GM06990 (cell line): ENCODE measurements around the gene TNP2.

ENCODE experiments used
- DNase-seq: peaks from one replicate; pipeline ENCODE4 v3.0.0-alpha.2; 2011; ENCODE audit not compliant: insufficient read length; ENCODE audit errors: extremely low read depth
- H3K27me3 ChIP-seq: replicated peaks from 2 replicates; pipeline ENCODE4 v1.6.0; 2011; ENCODE audit warnings: low read length; ENCODE audit not compliant: control insufficient read depth, insufficient read depth
- H3K36me3 ChIP-seq: 2 replicates; pipeline ENCODE4 v1.5.1; 2011; ENCODE audit warnings: low read length; ENCODE audit not compliant: control insufficient read depth, insufficient read depth
- H3K4me3 ChIP-seq: replicated peaks from 2 replicates; pipeline ENCODE4 v1.5.1; 2011; ENCODE audit warnings: low read depth, mild to moderate bottlenecking, control low read depth, low read length
- TF ChIP-seq, protein P1 (sequence below): IDR thresholded peaks from 2 replicates; pipeline ENCODE4 v1.5.1; 2011; ENCODE audit warnings: low read length, control low read depth, mild to moderate bottlenecking, inconsistent platforms; ENCODE audit not compliant: insufficient read depth, poor library complexity, severe bottlenecking

The TNP2 gene

DNA sequence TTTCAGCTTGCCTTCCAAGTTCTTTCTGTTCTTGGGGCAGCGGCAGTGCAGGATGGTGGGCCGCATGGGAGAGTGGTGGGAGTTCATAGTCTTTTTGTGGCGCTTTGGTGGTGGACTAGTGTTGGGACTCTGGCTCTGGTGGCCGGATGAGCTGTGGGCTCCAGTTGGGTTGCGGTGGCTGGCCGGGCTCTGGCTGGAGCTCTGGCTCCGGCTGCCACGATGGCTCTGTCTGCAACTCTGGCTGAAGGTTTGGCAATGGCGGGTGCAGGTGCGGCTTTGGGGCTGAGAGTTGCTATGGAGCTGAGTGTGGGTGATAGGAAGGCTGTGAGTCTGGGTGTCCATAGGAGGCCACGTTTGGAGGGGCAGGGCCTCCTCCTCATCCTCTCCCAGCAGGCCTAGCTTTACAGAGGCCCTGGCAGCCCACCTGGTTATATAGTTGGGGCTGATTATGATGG is at the start of gene TNP2:
TNP2 (minus strand) TSS at position 405 of the 455 bp plus-strand sequence; CDS start at position 342, 63 bp downstream.
- TF ChIP-seq, protein P1, sequence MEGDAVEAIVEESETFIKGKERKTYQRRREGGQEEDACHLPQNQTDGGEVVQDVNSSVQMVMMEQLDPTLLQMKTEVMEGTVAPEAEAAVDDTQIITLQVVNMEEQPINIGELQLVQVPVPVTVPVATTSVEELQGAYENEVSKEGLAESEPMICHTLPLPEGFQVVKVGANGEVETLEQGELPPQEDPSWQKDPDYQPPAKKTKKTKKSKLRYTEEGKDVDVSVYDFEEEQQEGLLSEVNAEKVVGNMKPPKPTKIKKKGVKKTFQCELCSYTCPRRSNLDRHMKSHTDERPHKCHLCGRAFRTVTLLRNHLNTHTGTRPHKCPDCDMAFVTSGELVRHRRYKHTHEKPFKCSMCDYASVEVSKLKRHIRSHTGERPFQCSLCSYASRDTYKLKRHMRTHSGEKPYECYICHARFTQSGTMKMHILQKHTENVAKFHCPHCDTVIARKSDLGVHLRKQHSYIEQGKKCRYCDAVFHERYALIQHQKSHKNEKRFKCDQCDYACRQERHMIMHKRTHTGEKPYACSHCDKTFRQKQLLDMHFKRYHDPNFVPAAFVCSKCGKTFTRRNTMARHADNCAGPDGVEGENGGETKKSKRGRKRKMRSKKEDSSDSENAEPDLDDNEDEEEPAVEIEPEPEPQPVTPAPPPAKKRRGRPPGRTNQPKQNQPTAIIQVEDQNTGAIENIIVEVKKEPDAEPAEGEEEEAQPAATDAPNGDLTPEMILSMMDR, result no peak
- no peak for DNase-seq
- H3K27me3 ChIP-seq, result no peaks in the 10 kb centered on the region; the same call in 1 of the 2 replicates
- no peaks in the 10 kb centered on the region for H3K36me3 ChIP-seq
- no peak within 1 kb of the TSS for H3K4me3 ChIP-seq

DNA sequence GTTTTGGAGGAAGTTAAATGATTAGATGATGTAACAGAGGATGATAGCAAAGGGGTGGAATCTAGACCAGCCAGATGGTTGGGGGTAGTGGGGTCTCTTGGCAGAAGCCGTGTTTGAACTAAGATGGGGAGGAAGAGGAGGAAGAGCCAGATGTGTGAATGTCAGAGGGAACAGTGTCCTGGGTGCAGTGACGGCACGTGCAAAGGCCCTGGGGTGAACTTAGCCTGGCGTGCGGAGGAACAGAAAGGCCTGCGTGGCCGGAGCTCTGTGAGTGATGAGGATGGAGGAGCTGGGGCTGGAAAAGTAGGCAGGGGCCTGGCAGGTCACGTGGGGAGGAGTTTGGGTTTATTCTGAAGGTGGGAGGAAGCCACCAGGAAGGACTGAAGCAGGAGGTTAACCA is 49.7 kb upstream of the TNP2 start:
- H3K27me3 ChIP-seq, result no peaks in the 10 kb centered on the region
- no peaks in the 10 kb centered on the region for H3K36me3 ChIP-seq
- H3K4me3 ChIP-seq, result no peak overlapping the region
- TF ChIP-seq, protein P1, result no peak
- DNase-seq, result no peak

DNA sequence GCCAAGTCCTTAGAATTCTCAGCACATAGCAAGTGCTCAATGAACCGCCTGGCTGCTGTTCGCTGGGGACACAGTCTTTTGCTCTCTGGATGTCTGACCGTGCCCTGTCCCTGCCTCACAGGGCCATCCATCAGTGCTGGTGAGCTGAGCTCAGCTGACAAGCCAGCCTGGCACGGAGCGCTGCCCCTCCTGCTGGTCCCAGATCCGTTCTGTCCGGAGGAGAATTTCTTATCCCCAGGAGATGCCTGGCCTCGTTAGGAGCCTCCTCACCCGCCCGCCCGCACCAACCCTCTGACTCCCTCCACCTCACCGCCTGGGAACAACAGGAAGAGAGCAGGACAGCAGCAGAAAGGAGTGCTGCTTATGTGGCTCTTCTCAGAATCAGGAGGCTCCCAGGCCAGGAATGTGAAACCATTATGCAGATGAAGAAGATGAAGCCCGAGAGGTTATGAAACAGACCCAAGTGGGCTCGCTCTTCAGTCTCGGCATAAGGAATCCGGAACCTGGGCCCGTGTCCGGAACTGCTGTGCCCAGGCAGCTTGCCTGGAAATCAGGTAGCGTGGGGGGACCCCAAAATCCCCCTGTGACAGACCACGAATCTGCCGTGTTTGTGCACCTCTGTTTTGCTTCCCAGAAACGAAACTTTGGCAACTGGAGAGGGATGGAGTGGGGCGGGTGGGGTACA is 47.3 kb upstream of the TNP2 start:
- Histone ChIP-seq H3K36me3 (no peaks in the 10 kb centered on the region), H3K27me3 (no peaks in the 10 kb centered on the region), H3K4me3 (no peak overlapping the region)
- TF ChIP-seq, protein P1, result no peak
- no peak for DNase-seq

- TF ChIP-seq, protein P1, result no peak
- H3K4me3 ChIP-seq, result no peak overlapping the region
- no peaks in the 10 kb centered on the region for H3K27me3 ChIP-seq
- no peaks in the 10 kb centered on the region for H3K36me3 ChIP-seq
- DNase-seq, result no peak
Observed at GRCh38 chr16:11315510-11315909, 46.4 kb upstream of the TNP2 start.

- TF ChIP-seq, protein P1, result no peak
- no peak overlapping the region for H3K4me3 ChIP-seq
- H3K27me3 ChIP-seq, result no peaks in the 10 kb centered on the region
- no peak for DNase-seq
- no peaks in the 10 kb centered on the region for H3K36me3 ChIP-seq
Observed at GRCh38 chr16:11314309-11314894, 45.3 kb upstream of the TNP2 start.
